SK-N-SH treated with all-trans-retinoic acid at 6 μM for 48 hours (cell line): ENCODE data around the gene TTC33.

Experiments
- ARNTL ChIP-seq: fragments of 450-650 bp; formaldehyde crosslinking; IDR thresholded peaks from 2 replicates; pipeline ENCODE4 v1.5.0; 2020; ENCODE audit warnings: low read depth, mild to moderate bottlenecking, moderate library complexity, borderline replicate concordance
- CSDC2 ChIP-seq: fragments of 250-450 bp; sonication (Bioruptor Pico); IDR thresholded peaks from 2 replicates; pipeline ENCODE4 v1.5.0; 2020; ENCODE audit warnings: mild to moderate bottlenecking, moderate library complexity
- ISL1 ChIP-seq: fragments of 250-450 bp; sonication (Bioruptor Pico); IDR thresholded peaks from 2 replicates; pipeline ENCODE4 v2.1.2; 2022; ENCODE audit warnings: mild to moderate bottlenecking, moderate library complexity
- TOX ChIP-seq: fragments of 250-450 bp; sonication (Bioruptor Pico); IDR thresholded peaks from 2 replicates; pipeline ENCODE4 v1.8.0; 2021; ENCODE audit warnings: mild to moderate bottlenecking, moderate library complexity, borderline replicate concordance
- ZC3H10 ChIP-seq: fragments of 250-450 bp; sonication (Bioruptor Pico); IDR thresholded peaks from 2 replicates; pipeline ENCODE4 v1.5.1; 2021; ENCODE audit warnings: mild to moderate bottlenecking, moderate library complexity
- ZFP30 ChIP-seq: fragments of 450-650 bp; formaldehyde crosslinking; IDR thresholded peaks from 2 replicates; pipeline ENCODE4 v1.5.0; 2022; ENCODE audit warnings: mild to moderate bottlenecking, moderate library complexity
- ZNF70 ChIP-seq: fragments of 450-650 bp; formaldehyde crosslinking; IDR thresholded peaks from 2 replicates; pipeline ENCODE4 v1.5.0; 2020; ENCODE audit warnings: mild to moderate bottlenecking, moderate library complexity
- ZNF8 ChIP-seq: fragments of 450-650 bp; formaldehyde crosslinking; IDR thresholded peaks from 2 replicates; pipeline ENCODE4 v1.5.0; 2020; ENCODE audit warnings: mild to moderate bottlenecking, moderate library complexity
- TF ChIP-seq, protein P1 (sequence below): fragments of 250-450 bp; sonication (Bioruptor Pico); IDR thresholded peaks from 2 replicates; pipeline ENCODE4 v1.8.0; 2021; ENCODE audit warnings: low read depth, mild to moderate bottlenecking, moderate library complexity, borderline replicate concordance
- TF ChIP-seq, protein P2 (sequence below): fragments of 250-450 bp; sonication (Bioruptor Pico); IDR thresholded peaks from 2 replicates; pipeline ENCODE4 v1.8.0; 2020; ENCODE audit warnings: mild to moderate bottlenecking, moderate library complexity, borderline replicate concordance
- TF ChIP-seq, protein P3 (sequence below): fragments of 250-450 bp; sonication (Bioruptor Pico); IDR thresholded peaks from 2 replicates; pipeline ENCODE4 v1.5.1; 2020; ENCODE audit warnings: low read depth, mild to moderate bottlenecking, moderate library complexity

DNA sequence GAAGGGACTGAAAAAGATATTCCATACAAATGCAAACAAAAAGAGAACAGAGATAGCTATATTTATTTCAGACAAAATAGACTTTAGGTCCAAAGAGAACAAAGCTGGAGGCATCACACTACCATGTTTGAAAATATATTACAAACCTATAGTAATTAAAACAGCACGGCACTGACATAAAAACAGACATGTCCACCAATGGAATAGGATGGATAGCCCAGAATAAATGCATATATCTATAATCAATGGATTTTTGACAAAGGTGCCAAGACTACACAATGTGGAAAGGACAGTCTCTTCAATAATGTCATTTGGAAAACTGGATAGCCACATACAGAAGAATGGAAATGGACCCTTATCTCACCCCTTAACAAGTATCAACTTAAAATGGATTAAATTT is 32.2 kb upstream of the TTC33 start:
- TF ChIP-seq TOX (CRISPR knock-in tag) (no peak), ISL1 (CRISPR knock-in tag) (no peak), CSDC2 (CRISPR knock-in tag) (no peak), ZFP30 (CRISPR knock-in tag) (no peak), ZNF8 (CRISPR knock-in tag) (no peak), ARNTL (CRISPR knock-in tag) (no peak), ZC3H10 (CRISPR knock-in tag) (no peak), ZNF70 (CRISPR knock-in tag) (no peak)
- TF ChIP-seq, protein P1, sequence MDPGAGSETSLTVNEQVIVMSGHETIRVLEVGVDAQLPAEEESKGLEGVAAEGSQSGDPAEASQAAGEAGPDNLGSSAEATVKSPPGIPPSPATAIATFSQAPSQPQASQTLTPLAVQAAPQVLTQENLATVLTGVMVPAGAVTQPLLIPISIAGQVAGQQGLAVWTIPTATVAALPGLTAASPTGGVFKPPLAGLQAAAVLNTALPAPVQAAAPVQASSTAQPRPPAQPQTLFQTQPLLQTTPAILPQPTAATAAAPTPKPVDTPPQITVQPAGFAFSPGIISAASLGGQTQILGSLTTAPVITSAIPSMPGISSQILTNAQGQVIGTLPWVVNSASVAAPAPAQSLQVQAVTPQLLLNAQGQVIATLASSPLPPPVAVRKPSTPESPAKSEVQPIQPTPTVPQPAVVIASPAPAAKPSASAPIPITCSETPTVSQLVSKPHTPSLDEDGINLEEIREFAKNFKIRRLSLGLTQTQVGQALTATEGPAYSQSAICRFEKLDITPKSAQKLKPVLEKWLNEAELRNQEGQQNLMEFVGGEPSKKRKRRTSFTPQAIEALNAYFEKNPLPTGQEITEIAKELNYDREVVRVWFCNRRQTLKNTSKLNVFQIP (CRISPR knock-in tag), result no peak
- TF ChIP-seq, protein P2, sequence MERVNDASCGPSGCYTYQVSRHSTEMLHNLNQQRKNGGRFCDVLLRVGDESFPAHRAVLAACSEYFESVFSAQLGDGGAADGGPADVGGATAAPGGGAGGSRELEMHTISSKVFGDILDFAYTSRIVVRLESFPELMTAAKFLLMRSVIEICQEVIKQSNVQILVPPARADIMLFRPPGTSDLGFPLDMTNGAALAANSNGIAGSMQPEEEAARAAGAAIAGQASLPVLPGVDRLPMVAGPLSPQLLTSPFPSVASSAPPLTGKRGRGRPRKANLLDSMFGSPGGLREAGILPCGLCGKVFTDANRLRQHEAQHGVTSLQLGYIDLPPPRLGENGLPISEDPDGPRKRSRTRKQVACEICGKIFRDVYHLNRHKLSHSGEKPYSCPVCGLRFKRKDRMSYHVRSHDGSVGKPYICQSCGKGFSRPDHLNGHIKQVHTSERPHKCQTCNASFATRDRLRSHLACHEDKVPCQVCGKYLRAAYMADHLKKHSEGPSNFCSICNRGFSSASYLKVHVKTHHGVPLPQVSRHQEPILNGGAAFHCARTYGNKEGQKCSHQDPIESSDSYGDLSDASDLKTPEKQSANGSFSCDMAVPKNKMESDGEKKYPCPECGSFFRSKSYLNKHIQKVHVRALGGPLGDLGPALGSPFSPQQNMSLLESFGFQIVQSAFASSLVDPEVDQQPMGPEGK (CRISPR knock-in tag), result no peak
- TF ChIP-seq, protein P3, sequence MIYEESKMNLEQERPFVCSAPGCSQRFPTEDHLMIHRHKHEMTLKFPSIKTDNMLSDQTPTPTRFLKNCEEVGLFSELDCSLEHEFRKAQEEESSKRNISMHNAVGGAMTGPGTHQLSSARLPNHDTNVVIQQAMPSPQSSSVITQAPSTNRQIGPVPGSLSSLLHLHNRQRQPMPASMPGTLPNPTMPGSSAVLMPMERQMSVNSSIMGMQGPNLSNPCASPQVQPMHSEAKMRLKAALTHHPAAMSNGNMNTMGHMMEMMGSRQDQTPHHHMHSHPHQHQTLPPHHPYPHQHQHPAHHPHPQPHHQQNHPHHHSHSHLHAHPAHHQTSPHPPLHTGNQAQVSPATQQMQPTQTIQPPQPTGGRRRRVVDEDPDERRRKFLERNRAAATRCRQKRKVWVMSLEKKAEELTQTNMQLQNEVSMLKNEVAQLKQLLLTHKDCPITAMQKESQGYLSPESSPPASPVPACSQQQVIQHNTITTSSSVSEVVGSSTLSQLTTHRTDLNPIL (CRISPR knock-in tag), result no peak
